Suprapubic skin (tissue), 4 donors: ENCODE results near the gene PDZD7. TPM values are rescaled to one million over a fixed set of nuclear protein-coding genes. Genes with fewer than 3 reads are reported as not detected.
A peak's percentile ranks its signal among the peaks of the same experiment; 100 is the strongest.
"Not testable (repeated sequence)": the region's sequence is repeated elsewhere in the genome, so short reads cannot be mapped to it uniquely, and the experiment has no call there.

Source experiments
- DNase-seq, 2 donors: peaks; one replicate each; pipeline ENCODE4 v3.0.0-alpha.2; 2019; ENCODE audit warnings: low spot score in 2 of 2
- H3K27ac ChIP-seq: fragments of 200-600 bp; sonication (generic); one replicate; pipeline ENCODE4 v1.5.1; 2019
- H3K27me3 ChIP-seq: fragments of 200-600 bp; sonication (generic); one replicate; pipeline ENCODE4 v1.5.1; 2019
- H3K36me3 ChIP-seq: fragments of 200-600 bp; sonication (generic); one replicate; pipeline ENCODE4 v1.5.1; 2019
- H3K4me1 ChIP-seq: fragments of 200-600 bp; sonication (generic); one replicate; pipeline ENCODE4 v1.5.1; 2019
- H3K4me3 ChIP-seq: fragments of 200-600 bp; sonication (generic); one replicate; pipeline ENCODE4 v1.5.1; 2019; ENCODE audit warnings: mild to moderate bottlenecking
- H3K9me3 ChIP-seq: fragments of 200-600 bp; sonication (generic); one replicate; pipeline ENCODE4 v1.5.1; 2019
- EP300 ChIP-seq: sonication (generic); formaldehyde crosslinking; IDR thresholded peaks from one replicate; pipeline ENCODE4 v1.6.1; 2017; ENCODE audit warnings: antibody characterized with exemption
- POLR2A ChIP-seq, 2 donors: fragments of 450-650 bp; IDR thresholded peaks; one replicate each; pipeline ENCODE4 v1.6.1; 2017; ENCODE audit warnings: antibody characterized with exemption in 2 of 2, mild to moderate bottlenecking in 2 of 2, moderate library complexity in 2 of 2
- POLR2AphosphoS5 ChIP-seq, 3 donors: sonication (generic); formaldehyde crosslinking; IDR thresholded peaks; one replicate each; pipeline ENCODE4 v1.6.1; 2017; ENCODE audit warnings: antibody characterized with exemption in 3 of 3
- WGBS: methylation state at CpG from one replicate; pipeline ENCODE4 v1.1.5; 2018; 5-methylcytosine and 5-hydroxymethylcytosine counted together
- total RNA-seq, 4 donors: library from RNA; depleted of rRNA; stranded (reverse); fragments of >200 nt; gene quantifications; one replicate each; pipeline ENCODE4 v1.1.0, GENCODE V29; 2016
- TF ChIP-seq, protein P1 (sequence below), 2 donors: fragments of 200-600 bp in 1 of 2; fragments of 450-650 bp in 1 of 2; sonication (generic) in 1 of 2; IDR thresholded peaks; one replicate each; pipeline ENCODE4 v1.5.1; 2016 to 2019; ENCODE audit warnings: antibody characterized with exemption in 2 of 2, mild to moderate bottlenecking in 1 of 2, moderate library complexity in 1 of 2

PDZD7 gene
- total RNA-seq, 4 donors from 2014 or later, result 1.2 to 6.0 (median 1.8) TPM

GRCh38 chr10:100978901-100979195 lies 52.1 kb downstream of the PDZD7 start:
- no peaks in the 10 kb centered on the region for H3K4me1 ChIP-seq
- TF ChIP-seq POLR2A (IDR thresholded peaks at IDR 0.05), result no peak
- TF ChIP-seq EP300, result no peak
- TF ChIP-seq, protein P1, sequence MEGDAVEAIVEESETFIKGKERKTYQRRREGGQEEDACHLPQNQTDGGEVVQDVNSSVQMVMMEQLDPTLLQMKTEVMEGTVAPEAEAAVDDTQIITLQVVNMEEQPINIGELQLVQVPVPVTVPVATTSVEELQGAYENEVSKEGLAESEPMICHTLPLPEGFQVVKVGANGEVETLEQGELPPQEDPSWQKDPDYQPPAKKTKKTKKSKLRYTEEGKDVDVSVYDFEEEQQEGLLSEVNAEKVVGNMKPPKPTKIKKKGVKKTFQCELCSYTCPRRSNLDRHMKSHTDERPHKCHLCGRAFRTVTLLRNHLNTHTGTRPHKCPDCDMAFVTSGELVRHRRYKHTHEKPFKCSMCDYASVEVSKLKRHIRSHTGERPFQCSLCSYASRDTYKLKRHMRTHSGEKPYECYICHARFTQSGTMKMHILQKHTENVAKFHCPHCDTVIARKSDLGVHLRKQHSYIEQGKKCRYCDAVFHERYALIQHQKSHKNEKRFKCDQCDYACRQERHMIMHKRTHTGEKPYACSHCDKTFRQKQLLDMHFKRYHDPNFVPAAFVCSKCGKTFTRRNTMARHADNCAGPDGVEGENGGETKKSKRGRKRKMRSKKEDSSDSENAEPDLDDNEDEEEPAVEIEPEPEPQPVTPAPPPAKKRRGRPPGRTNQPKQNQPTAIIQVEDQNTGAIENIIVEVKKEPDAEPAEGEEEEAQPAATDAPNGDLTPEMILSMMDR (IDR thresholded peaks at IDR 0.05), result no peak
- TF ChIP-seq POLR2AphosphoS5 (IDR thresholded peaks at IDR 0.05), result no peak
- DNase-seq, result peak; percentile 24 to 54
- no peak overlapping the region for H3K27ac ChIP-seq
- peaks cover 35% of the 10 kb centered on the region for H3K36me3 ChIP-seq
- H3K9me3 ChIP-seq, result no peaks in the 10 kb centered on the region
- no peak overlapping the region for H3K4me3 ChIP-seq
- no peaks in the 10 kb centered on the region for H3K27me3 ChIP-seq
- WGBS, result 78% methylated on average over 4 of the region's 10 CpGs

DNA sequence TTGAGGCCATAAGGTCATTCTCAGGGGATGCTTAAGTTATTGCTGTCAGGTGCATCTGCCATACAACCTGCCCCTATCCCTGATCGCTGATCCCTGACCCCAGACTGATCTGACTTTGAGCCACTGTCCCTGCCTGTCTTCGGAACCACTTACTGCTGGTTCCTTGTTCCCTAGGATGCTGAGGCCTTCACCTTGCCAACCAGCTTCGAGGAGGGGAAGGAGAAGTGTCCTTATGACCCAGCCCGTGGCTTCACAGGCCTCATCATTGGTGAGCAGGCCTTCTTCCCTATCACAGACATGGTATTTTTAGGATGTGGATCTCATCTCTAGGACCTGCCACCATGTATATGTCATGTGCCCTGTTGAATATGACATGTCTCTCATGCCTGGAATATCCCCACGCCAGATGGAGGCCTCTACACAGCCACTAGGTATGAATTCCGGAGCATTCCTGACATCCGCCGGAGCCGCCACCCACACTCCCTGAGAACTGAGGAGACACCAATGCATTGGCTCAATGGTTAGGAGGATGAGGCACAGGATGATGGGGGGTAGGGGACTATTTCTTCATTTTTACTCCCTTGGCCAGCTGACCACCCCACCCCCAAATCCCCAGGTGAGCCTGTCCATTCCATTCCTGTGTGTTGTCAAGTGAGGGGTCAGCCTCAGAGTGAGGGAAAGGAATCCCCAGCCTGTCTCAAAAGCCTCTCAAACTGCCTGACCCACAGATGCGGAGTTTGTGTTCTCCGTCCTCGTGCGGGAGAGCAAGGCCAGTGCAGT lies 52.6 kb downstream of the PDZD7 start:
- no peaks in the 10 kb centered on the region for H3K27me3 ChIP-seq
- no peaks in the 10 kb centered on the region for H3K9me3 ChIP-seq
- no peaks in the 10 kb centered on the region for H3K4me1 ChIP-seq
- TF ChIP-seq POLR2AphosphoS5 (IDR thresholded peaks at IDR 0.05), result no peak
- TF ChIP-seq, protein P1 (IDR thresholded peaks at IDR 0.05), result no peak
- no peak for TF ChIP-seq EP300
- no peak for TF ChIP-seq POLR2A (IDR thresholded peaks at IDR 0.05)
- 90% methylated on average over 13 of the region's 13 CpGs for WGBS
- H3K4me3 ChIP-seq, result no peak overlapping the region
- H3K36me3 ChIP-seq, result peaks cover 30% of the 10 kb centered on the region
- DNase-seq, result peak; percentile 44 to 46
- no peak overlapping the region for H3K27ac ChIP-seq

DNA sequence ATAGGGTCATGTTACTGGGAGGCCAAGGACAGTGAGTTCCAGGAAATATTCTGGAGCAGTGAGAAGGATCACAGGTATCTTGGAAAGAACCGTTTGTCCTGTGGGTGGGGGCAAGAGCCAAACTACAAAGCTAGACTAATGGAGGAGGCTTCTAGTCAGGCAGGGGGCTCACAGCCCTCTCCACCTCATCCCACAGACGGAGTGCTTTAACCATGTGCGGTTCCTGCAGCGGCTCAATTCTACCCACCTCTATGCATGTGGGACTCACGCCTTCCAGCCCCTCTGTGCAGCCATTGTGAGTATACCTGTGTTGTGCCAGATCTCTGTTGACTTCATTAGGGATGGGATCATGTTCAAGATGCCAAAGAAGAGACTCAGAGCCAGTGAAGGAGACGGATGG lies 53.5 kb downstream of the PDZD7 start:
- Histone ChIP-seq H3K27me3 (no peaks in the 10 kb centered on the region), H3K4me1 (no peaks in the 10 kb centered on the region), H3K36me3 (peaks cover 23% of the 10 kb centered on the region), H3K4me3 (no peak overlapping the region), H3K9me3 (no peaks in the 10 kb centered on the region), H3K27ac (no peak overlapping the region)
- WGBS, result 83% methylated on average over 6 of the region's 6 CpGs
- TF ChIP-seq POLR2AphosphoS5 (IDR thresholded peaks at IDR 0.05), result no peak
- TF ChIP-seq EP300, result no peak
- TF ChIP-seq, protein P1 (IDR thresholded peaks at IDR 0.05), result no peak
- no peak for TF ChIP-seq POLR2A (IDR thresholded peaks at IDR 0.05)
- peak; percentile 38 to 52 for DNase-seq

GRCh38 chr10:100976906-100977305 lies 54.0 kb downstream of the PDZD7 start:
- TF ChIP-seq, protein P1 (IDR thresholded peaks at IDR 0.05), result no peak
- Histone ChIP-seq H3K4me3 (no peak overlapping the region), H3K27ac (no peak overlapping the region), H3K36me3 (peaks cover 23% of the 10 kb centered on the region), H3K4me1 (no peaks in the 10 kb centered on the region), H3K9me3 (no peaks in the 10 kb centered on the region), H3K27me3 (no peaks in the 10 kb centered on the region)
- WGBS, result 62% methylated on average over 3 of the region's 3 CpGs
- peak in 1 of 2 donors; percentile 9 for DNase-seq

- DNase-seq, result peak in 1 of 2 donors; percentile 13
- not testable (repeated sequence) for H3K9me3 ChIP-seq, H3K27me3 ChIP-seq, H3K4me3 ChIP-seq, H3K4me1 ChIP-seq, H3K27ac ChIP-seq
- H3K36me3 ChIP-seq, result peaks cover 11% of the 10 kb centered on the region
- 92% methylated on average over 8 of the region's 8 CpGs for WGBS
Observed at GRCh38 chr10:100975397-100975796, 55.5 kb downstream of the PDZD7 start.
